PC-3 (cell line): ENCODE data around the gene EIF5.

ENCODE experiments used
- EZH2phosphoT487 ChIP-seq: fragments of 300-600 bp; sonication (generic); IDR thresholded peaks from 2 replicates; pipeline ENCODE4 v1.6.1; 2018; ENCODE audit warnings: mild to moderate bottlenecking, antibody characterized with exemption, low read length, borderline replicate concordance
- TF ChIP-seq, protein P1 (sequence below): fragments of 300-600 bp; sonication (generic); conservative IDR thresholded peaks from 2 replicates; pipeline ENCODE4 v1.5.1; 2017; ENCODE audit warnings: antibody characterized with exemption, low read depth, mild to moderate bottlenecking, low read length

DNA sequence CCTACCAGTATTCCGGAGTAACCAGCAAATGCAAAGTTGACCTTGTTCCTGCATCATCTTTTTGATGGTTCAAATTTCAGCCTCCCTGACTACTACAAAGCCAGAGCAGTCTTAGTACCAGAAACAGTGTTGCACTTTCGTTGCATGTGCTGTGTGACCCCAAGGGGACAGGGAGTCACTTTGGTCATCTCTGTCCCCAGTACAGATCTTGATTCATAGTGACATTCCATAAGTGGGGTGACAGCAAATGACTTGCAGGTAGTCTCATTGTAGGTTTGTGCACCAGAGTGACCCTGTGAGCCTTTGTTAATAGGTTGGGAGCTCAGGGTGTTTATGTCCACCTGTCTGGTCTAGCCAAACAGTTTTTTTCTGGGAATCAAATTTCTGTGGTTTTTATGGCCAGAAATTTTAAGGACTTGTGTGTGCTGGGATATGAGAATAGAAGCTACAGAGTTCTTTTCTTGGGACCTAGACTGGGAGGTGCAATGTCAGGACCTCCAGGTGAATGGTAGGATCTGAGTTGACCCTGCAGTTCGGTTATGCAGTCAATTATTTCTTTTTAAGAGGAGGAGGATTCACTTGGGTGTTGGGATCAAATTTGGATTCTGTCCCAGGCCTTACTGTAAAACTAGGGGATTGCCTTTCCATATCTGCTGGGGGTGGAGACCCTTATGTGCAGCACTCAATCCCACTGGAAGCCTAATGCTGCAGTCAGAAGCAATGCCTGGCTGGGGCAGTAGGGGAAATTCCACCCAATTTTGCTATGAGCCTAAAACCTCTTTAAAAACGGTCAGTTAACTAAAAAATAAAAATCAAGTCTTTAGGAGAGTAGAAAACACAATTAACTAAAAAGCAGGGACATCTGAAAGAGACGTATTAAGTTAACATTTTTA is 10.1 kb downstream of the EIF5 start:
- TF ChIP-seq, protein P1, sequence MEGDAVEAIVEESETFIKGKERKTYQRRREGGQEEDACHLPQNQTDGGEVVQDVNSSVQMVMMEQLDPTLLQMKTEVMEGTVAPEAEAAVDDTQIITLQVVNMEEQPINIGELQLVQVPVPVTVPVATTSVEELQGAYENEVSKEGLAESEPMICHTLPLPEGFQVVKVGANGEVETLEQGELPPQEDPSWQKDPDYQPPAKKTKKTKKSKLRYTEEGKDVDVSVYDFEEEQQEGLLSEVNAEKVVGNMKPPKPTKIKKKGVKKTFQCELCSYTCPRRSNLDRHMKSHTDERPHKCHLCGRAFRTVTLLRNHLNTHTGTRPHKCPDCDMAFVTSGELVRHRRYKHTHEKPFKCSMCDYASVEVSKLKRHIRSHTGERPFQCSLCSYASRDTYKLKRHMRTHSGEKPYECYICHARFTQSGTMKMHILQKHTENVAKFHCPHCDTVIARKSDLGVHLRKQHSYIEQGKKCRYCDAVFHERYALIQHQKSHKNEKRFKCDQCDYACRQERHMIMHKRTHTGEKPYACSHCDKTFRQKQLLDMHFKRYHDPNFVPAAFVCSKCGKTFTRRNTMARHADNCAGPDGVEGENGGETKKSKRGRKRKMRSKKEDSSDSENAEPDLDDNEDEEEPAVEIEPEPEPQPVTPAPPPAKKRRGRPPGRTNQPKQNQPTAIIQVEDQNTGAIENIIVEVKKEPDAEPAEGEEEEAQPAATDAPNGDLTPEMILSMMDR, result no peak
- TF ChIP-seq EZH2phosphoT487, result no peak
